NCI-H187 treated with DMSO at 0.1 percent for 48 hours (cell line): ENCODE measurements around the gene RAPH1.
"Not testable (repeated sequence)": the region's sequence is repeated elsewhere in the genome, so short reads cannot be mapped to it uniquely, and the experiment has no call there.

Experiments
- DNase-seq: peaks from one replicate; lab custom pipeline; 2025; lab: John Stamatoyannopoulos, UW

The RAPH1 gene

GRCh38 chr2:203429643-203430042 lies 105.5 kb downstream of the RAPH1 start:
- not testable (repeated sequence) for DNase-seq

- no peak for DNase-seq
Measured at GRCh38 chr2:203427061-203427460, 108.0 kb downstream of the RAPH1 start.

- no peak for DNase-seq
Measured at GRCh38 chr2:203418271-203418670, 116.8 kb downstream of the RAPH1 start.

- DNase-seq = no peak
Measured at GRCh38 chr2:203413796-203414195, 121.3 kb downstream of the RAPH1 start.

GRCh38 chr2:203412546-203413331 lies 122.4 kb downstream of the RAPH1 start:
- no peak for DNase-seq

- no peak for DNase-seq
Measured at GRCh38 chr2:203407496-203407895, 127.6 kb downstream of the RAPH1 start.

GRCh38 chr2:203404996-203405395 lies 130.1 kb downstream of the RAPH1 start:
- no peak for DNase-seq

GRCh38 chr2:203400805-203401585 lies 134.1 kb downstream of the RAPH1 start:
- DNase-seq = no peak

- DNase-seq = no peak
Measured at GRCh38 chr2:203399031-203399430, 136.1 kb downstream of the RAPH1 start.

- DNase-seq = no peak
Measured at GRCh38 chr2:203396667-203397066, 138.4 kb downstream of the RAPH1 start.

- DNase-seq = no peak
Measured at GRCh38 chr2:203395858-203396257, 139.2 kb downstream of the RAPH1 start.

- DNase-seq = no peak
Measured at GRCh38 chr2:203394519-203395227, 140.4 kb downstream of the RAPH1 start.

GRCh38 chr2:203388153-203388552 lies 146.9 kb downstream of the RAPH1 start:
- DNase-seq = not testable (repeated sequence)

- no peak for DNase-seq
Measured at GRCh38 chr2:203383038-203383437, 152.1 kb downstream of the RAPH1 start.

- DNase-seq = no peak
Measured at GRCh38 chr2:203379156-203379555, 155.9 kb downstream of the RAPH1 start.

- DNase-seq = no peak
Measured at GRCh38 chr2:203376173-203376572, 158.9 kb downstream of the RAPH1 start.

- DNase-seq = not testable (repeated sequence)
Measured at GRCh38 chr2:203372706-203373105, 162.4 kb downstream of the RAPH1 start.

GRCh38 chr2:203366639-203367466 lies 168.2 kb downstream of the RAPH1 start:
- no peak for DNase-seq

GRCh38 chr2:203361922-203362321 lies 173.2 kb downstream of the RAPH1 start:
- DNase-seq = no peak

GRCh38 chr2:203361495-203361894 lies 173.6 kb downstream of the RAPH1 start:
- DNase-seq = no peak

- no peak for DNase-seq
Measured at GRCh38 chr2:203360833-203361430, 174.2 kb downstream of the RAPH1 start.
